ENCODE results near the gene TMEM156. TPM values are rescaled to one million over a fixed set of nuclear protein-coding genes. Genes with fewer than 3 reads are reported as not detected.
A peak's percentile ranks its signal among the peaks of the same experiment; 100 is the strongest.

Gene TMEM156
- total and polyA plus RNA-seq, 10 of the 15 experiments (the other 5 are each of a cell fraction or from before 2014, with no cell fraction given) = 20.8 to 48.3 (median 32.7) TPM

DNA sequence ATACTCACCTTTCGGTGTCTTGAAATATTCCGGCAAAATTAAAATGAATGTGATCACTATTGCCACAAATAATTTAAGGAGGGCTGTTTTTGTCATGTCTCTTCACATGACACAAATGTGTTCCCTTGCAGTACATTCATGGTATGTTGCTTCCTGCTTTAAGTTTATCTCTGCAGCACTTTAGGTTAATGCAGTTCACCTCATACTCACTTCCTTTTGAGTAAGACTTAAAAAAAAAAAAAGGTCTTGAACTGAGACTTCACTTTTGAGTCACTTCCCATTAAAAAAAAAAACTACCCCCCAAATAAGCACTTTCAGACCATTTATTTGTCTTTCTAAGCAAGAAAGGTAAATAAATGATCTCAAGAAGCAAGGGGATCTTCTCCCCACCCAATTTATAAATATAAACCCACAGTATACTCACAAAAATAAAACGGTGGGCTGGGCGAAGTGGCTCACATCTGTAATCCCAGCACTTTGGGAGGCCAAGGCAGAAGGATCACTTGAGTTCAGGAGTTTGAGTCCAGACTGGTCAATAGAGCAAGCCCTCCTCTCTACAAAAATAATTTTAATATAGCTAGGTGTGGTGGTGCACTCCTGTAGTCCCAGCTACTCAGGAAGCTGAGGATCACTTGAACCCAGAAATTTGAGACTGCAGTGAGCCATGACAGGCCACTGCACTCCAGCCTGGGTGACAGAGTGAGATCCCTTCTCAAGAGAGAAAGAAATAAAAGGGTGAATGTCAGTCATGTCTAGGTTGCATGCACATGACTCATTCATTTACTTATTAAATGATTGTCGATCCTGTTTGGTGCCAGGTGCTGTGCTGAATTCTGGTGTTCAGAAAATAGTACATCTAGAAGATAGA is at the start of gene TMEM156 (continued):
- TF ChIP-seq, protein P1, sequence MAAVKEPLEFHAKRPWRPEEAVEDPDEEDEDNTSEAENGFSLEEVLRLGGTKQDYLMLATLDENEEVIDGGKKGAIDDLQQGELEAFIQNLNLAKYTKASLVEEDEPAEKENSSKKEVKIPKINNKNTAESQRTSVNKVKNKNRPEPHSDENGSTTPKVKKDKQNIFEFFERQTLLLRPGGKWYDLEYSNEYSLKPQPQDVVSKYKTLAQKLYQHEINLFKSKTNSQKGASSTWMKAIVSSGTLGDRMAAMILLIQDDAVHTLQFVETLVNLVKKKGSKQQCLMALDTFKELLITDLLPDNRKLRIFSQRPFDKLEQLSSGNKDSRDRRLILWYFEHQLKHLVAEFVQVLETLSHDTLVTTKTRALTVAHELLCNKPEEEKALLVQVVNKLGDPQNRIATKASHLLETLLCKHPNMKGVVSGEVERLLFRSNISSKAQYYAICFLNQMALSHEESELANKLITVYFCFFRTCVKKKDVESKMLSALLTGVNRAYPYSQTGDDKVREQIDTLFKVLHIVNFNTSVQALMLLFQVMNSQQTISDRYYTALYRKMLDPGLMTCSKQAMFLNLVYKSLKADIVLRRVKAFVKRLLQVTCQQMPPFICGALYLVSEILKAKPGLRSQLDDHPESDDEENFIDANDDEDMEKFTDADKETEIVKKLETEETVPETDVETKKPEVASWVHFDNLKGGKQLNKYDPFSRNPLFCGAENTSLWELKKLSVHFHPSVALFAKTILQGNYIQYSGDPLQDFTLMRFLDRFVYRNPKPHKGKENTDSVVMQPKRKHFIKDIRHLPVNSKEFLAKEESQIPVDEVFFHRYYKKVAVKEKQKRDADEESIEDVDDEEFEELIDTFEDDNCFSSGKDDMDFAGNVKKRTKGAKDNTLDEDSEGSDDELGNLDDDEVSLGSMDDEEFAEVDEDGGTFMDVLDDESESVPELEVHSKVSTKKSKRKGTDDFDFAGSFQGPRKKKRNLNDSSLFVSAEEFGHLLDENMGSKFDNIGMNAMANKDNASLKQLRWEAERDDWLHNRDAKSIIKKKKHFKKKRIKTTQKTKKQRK (IDR thresholded peaks at IDR 0.05; ENCODE audit: low read depth, low read length) = no peak
- no peak for TF ChIP-seq NFYA (IDR thresholded peaks at IDR 0.05; ENCODE audit: borderline replicate concordance, low read depth, low read length)
- TF ChIP-seq CREM (IDR thresholded peaks at IDR 0.05; ENCODE audit: low read depth) = peak; percentile 62
- TF ChIP-seq NFIC (IDR thresholded peaks at IDR 0.05; ENCODE audit: low read depth, low read length) = peak; percentile 94
- TF ChIP-seq, protein P2, sequence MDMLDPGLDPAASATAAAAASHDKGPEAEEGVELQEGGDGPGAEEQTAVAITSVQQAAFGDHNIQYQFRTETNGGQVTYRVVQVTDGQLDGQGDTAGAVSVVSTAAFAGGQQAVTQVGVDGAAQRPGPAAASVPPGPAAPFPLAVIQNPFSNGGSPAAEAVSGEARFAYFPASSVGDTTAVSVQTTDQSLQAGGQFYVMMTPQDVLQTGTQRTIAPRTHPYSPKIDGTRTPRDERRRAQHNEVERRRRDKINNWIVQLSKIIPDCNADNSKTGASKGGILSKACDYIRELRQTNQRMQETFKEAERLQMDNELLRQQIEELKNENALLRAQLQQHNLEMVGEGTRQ (IDR thresholded peaks at IDR 0.05; ENCODE audit: borderline replicate concordance, low read depth, low read length) = no peak; the same call in 1 of the 2 replicates
- no peak for TF ChIP-seq ZNF274 (IDR thresholded peaks at IDR 0.05; ENCODE audit: insufficient read depth, insufficient read length)
- no peak for TF ChIP-seq HDAC6 (IDR thresholded peaks at IDR 0.05; ENCODE audit: unreplicated experiment)
- TF ChIP-seq SUZ12 (IDR thresholded peaks at IDR 0.05; ENCODE audit: unreplicated experiment) = no peak
- peak; percentile 75 for TF ChIP-seq PML (IDR thresholded peaks at IDR 0.05; ENCODE audit: low read length)
- TF ChIP-seq PAX5 (IDR thresholded peaks at IDR 0.05; ENCODE audit: borderline replicate concordance, low read depth, low read length) = peak; percentile 51; the same call in 1 of the 2 replicates
- TF ChIP-seq HCFC1 (IDR thresholded peaks at IDR 0.05; ENCODE audit: low read length) = no peak
- TF ChIP-seq, protein P3, sequence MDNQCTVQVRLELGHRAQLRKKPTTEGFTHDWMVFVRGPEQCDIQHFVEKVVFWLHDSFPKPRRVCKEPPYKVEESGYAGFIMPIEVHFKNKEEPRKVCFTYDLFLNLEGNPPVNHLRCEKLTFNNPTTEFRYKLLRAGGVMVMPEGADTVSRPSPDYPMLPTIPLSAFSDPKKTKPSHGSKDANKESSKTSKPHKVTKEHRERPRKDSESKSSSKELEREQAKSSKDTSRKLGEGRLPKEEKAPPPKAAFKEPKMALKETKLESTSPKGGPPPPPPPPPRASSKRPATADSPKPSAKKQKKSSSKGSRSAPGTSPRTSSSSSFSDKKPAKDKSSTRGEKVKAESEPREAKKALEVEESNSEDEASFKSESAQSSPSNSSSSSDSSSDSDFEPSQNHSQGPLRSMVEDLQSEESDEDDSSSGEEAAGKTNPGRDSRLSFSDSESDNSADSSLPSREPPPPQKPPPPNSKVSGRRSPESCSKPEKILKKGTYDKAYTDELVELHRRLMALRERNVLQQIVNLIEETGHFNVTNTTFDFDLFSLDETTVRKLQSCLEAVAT (IDR thresholded peaks at IDR 0.05) = peak; percentile 60; the same call in 1 of the 2 replicates
- peak; percentile 98 for TF ChIP-seq STAT3 (IDR thresholded peaks at IDR 0.05; ENCODE audit: low read depth, low read length)
- TF ChIP-seq SREBF2 (IDR thresholded peaks at IDR 0.05; ENCODE audit: low read length) = no peak
- no peak for TF ChIP-seq WRNIP1 (IDR thresholded peaks at IDR 0.05; ENCODE audit: borderline replicate concordance, low read depth, low read length)
- TF ChIP-seq SIN3A (IDR thresholded peaks at IDR 0.05; ENCODE audit: low read depth, low read length) = 0 out of 2 replicates have a peak, but pooled peaks have one; percentile 47
- peak; percentile 59; the same call in 2 of the 3 replicates for TF ChIP-seq POU2F2 (IDR thresholded peaks at IDR 0.05; ENCODE audit: borderline replicate concordance, low read depth, low read length)
- peak; percentile 91 for TF ChIP-seq JUND (IDR thresholded peaks at IDR 0.05; ENCODE audit: low read depth, low read length)
- TF ChIP-seq RAD21 (IDR thresholded peaks at IDR 0.05; ENCODE audit: insufficient read depth, low read depth, low read length) = no peak
- no peak for TF ChIP-seq TARDBP (IDR thresholded peaks at IDR 0.05; ENCODE audit: borderline replicate concordance)
- peak; percentile 88 for TF ChIP-seq SMARCA5 (IDR thresholded peaks at IDR 0.05)
- peak; percentile 74; the same call in 1 of the 2 replicates for TF ChIP-seq TCF12 (IDR thresholded peaks at IDR 0.05; ENCODE audit: low read depth, low read length)
- TF ChIP-seq SIX5 (IDR thresholded peaks at IDR 0.05; ENCODE audit: low read depth, low read length, severe bottlenecking) = no peak
- TF ChIP-seq, protein P4, sequence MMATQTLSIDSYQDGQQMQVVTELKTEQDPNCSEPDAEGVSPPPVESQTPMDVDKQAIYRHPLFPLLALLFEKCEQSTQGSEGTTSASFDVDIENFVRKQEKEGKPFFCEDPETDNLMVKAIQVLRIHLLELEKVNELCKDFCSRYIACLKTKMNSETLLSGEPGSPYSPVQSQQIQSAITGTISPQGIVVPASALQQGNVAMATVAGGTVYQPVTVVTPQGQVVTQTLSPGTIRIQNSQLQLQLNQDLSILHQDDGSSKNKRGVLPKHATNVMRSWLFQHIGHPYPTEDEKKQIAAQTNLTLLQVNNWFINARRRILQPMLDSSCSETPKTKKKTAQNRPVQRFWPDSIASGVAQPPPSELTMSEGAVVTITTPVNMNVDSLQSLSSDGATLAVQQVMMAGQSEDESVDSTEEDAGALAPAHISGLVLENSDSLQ (IDR thresholded peaks at IDR 0.05) = peak; percentile 93
- TF ChIP-seq ZBED1 (IDR thresholded peaks at IDR 0.05; ENCODE audit: borderline replicate concordance) = peak; percentile 17; the same call in 1 of the 2 replicates

Data from GM12878 (cell line).